ENCODE results near the gene ALDH7A1. TPM values are rescaled to one million over a fixed set of nuclear protein-coding genes. Genes with fewer than 3 reads are reported as not detected.

ALDH7A1 gene
- total RNA-seq, 1 donor from 2014 or later: 29.7 TPM

GRCh38 chr5:126514558-126515141 is 80.4 kb downstream of the ALDH7A1 start:
- no peaks in the 10 kb centered on the region for H3K9me3 ChIP-seq (ENCODE audit: control insufficient read depth in 3 of 3, low read length in 3 of 3)
- no peak overlapping the region for H3K9ac ChIP-seq (ENCODE audit: low read depth in 1 of 3, low read length in 3 of 3)
- H3K4me3 ChIP-seq (ENCODE audit: low read length in 3 of 3): no peak overlapping the region
- H3K27ac ChIP-seq (ENCODE audit: low read depth, low read length): peak overlapping the region; percentile 30
- H3K36me3 ChIP-seq (ENCODE audit: control insufficient read depth in 3 of 3, insufficient read depth in 3 of 3, low read length in 3 of 3): no peaks in the 10 kb centered on the region
- H3K27me3 ChIP-seq (ENCODE audit: control insufficient read depth in 3 of 3, insufficient read depth in 3 of 3, low read length in 3 of 3): no peaks in the 10 kb centered on the region
- peaks cover 0 to 5% (median 0%) of the 10 kb centered on the region in 3 donors for H3K4me1 ChIP-seq (ENCODE audit: control insufficient read depth in 3 of 3, insufficient read depth in 3 of 3, low read length in 3 of 3)

- Histone ChIP-seq H3K27ac (ENCODE audit: low read depth, low read length) (peak overlapping the region; percentile 30), H3K4me3 (ENCODE audit: low read length in 3 of 3) (no peak overlapping the region), H3K27me3 (ENCODE audit: control insufficient read depth in 3 of 3, insufficient read depth in 3 of 3, low read length in 3 of 3) (no peaks in the 10 kb centered on the region), H3K36me3 (ENCODE audit: control insufficient read depth in 3 of 3, insufficient read depth in 3 of 3, low read length in 3 of 3) (no peaks in the 10 kb centered on the region), H3K9me3 (ENCODE audit: control insufficient read depth in 3 of 3, low read length in 3 of 3) (no peaks in the 10 kb centered on the region), H3K9ac (ENCODE audit: low read depth in 1 of 3, low read length in 3 of 3) (no peak overlapping the region), H3K4me1 (ENCODE audit: control insufficient read depth in 3 of 3, insufficient read depth in 3 of 3, low read length in 3 of 3) (peaks cover 0 to 5% (median 0%) of the 10 kb centered on the region in 3 donors)
These were observed 80.9 kb downstream of the ALDH7A1 start for GRCh38 chr5:126514131-126514557.

GRCh38 chr5:126513703-126514102 is 81.3 kb downstream of the ALDH7A1 start:
- Histone ChIP-seq H3K9ac (ENCODE audit: low read depth in 1 of 3, low read length in 3 of 3) (no peak overlapping the region), H3K27me3 (ENCODE audit: control insufficient read depth in 3 of 3, insufficient read depth in 3 of 3, low read length in 3 of 3) (no peaks in the 10 kb centered on the region), H3K4me1 (ENCODE audit: control insufficient read depth in 3 of 3, insufficient read depth in 3 of 3, low read length in 3 of 3) (peaks cover 0 to 5% (median 0%) of the 10 kb centered on the region in 3 donors), H3K36me3 (ENCODE audit: control insufficient read depth in 3 of 3, insufficient read depth in 3 of 3, low read length in 3 of 3) (no peaks in the 10 kb centered on the region), H3K27ac (ENCODE audit: low read depth, low read length) (peak overlapping the region; percentile 30), H3K9me3 (ENCODE audit: control insufficient read depth in 3 of 3, low read length in 3 of 3) (no peaks in the 10 kb centered on the region), H3K4me3 (ENCODE audit: low read length in 3 of 3) (no peak overlapping the region)

- no peak overlapping the region for H3K9ac ChIP-seq (ENCODE audit: low read depth in 1 of 3, low read length in 3 of 3)
- no peak overlapping the region for H3K4me3 ChIP-seq (ENCODE audit: low read length in 3 of 3)
- peak overlapping the region; percentile 30 for H3K27ac ChIP-seq (ENCODE audit: low read depth, low read length)
- no peaks in the 10 kb centered on the region for H3K36me3 ChIP-seq (ENCODE audit: control insufficient read depth in 3 of 3, insufficient read depth in 3 of 3, low read length in 3 of 3)
- H3K9me3 ChIP-seq (ENCODE audit: control insufficient read depth in 3 of 3, low read length in 3 of 3): no peaks in the 10 kb centered on the region
- no peaks in the 10 kb centered on the region for H3K27me3 ChIP-seq (ENCODE audit: control insufficient read depth in 3 of 3, insufficient read depth in 3 of 3, low read length in 3 of 3)
- peaks cover 0 to 5% (median 0%) of the 10 kb centered on the region in 3 donors for H3K4me1 ChIP-seq (ENCODE audit: control insufficient read depth in 3 of 3, insufficient read depth in 3 of 3, low read length in 3 of 3)
These were observed 81.7 kb downstream of the ALDH7A1 start for GRCh38 chr5:126513302-126513701.

- no peaks in the 10 kb centered on the region for H3K9me3 ChIP-seq (ENCODE audit: control insufficient read depth in 3 of 3, low read length in 3 of 3)
- no peak overlapping the region for H3K27ac ChIP-seq (ENCODE audit: low read depth, low read length)
- H3K36me3 ChIP-seq (ENCODE audit: control insufficient read depth in 3 of 3, insufficient read depth in 3 of 3, low read length in 3 of 3): no peaks in the 10 kb centered on the region
- H3K27me3 ChIP-seq (ENCODE audit: control insufficient read depth in 3 of 3, insufficient read depth in 3 of 3, low read length in 3 of 3): no peaks in the 10 kb centered on the region
- H3K4me1 ChIP-seq (ENCODE audit: control insufficient read depth in 3 of 3, insufficient read depth in 3 of 3, low read length in 3 of 3): peaks cover 0 to 5% (median 0%) of the 10 kb centered on the region in 3 donors
- no peak overlapping the region for H3K4me3 ChIP-seq (ENCODE audit: low read length in 3 of 3)
- H3K9ac ChIP-seq (ENCODE audit: low read depth in 1 of 3, low read length in 3 of 3): no peak overlapping the region
These were observed 82.6 kb downstream of the ALDH7A1 start for GRCh38 chr5:126512451-126512850.

- Histone ChIP-seq H3K36me3 (ENCODE audit: control insufficient read depth in 3 of 3, insufficient read depth in 3 of 3, low read length in 3 of 3) (no peaks in the 10 kb centered on the region), H3K4me1 (ENCODE audit: control insufficient read depth in 3 of 3, insufficient read depth in 3 of 3, low read length in 3 of 3) (peaks cover 0 to 5% (median 0%) of the 10 kb centered on the region in 3 donors), H3K4me3 (ENCODE audit: low read length in 3 of 3) (no peak overlapping the region), H3K9ac (ENCODE audit: low read depth in 1 of 3, low read length in 3 of 3) (no peak overlapping the region), H3K27me3 (ENCODE audit: control insufficient read depth in 3 of 3, insufficient read depth in 3 of 3, low read length in 3 of 3) (no peaks in the 10 kb centered on the region), H3K27ac (ENCODE audit: low read depth, low read length) (no peak overlapping the region), H3K9me3 (ENCODE audit: control insufficient read depth in 3 of 3, low read length in 3 of 3) (no peaks in the 10 kb centered on the region)
These were observed 83.1 kb downstream of the ALDH7A1 start for GRCh38 chr5:126511961-126512360.

GRCh38 chr5:126509339-126509738 is 85.7 kb downstream of the ALDH7A1 start:
- Histone ChIP-seq H3K27ac (ENCODE audit: low read depth, low read length) (no peak overlapping the region), H3K4me3 (ENCODE audit: low read length in 3 of 3) (no peak overlapping the region), H3K4me1 (ENCODE audit: control insufficient read depth in 3 of 3, insufficient read depth in 3 of 3, low read length in 3 of 3) (no peaks in the 10 kb centered on the region), H3K36me3 (ENCODE audit: control insufficient read depth in 3 of 3, insufficient read depth in 3 of 3, low read length in 3 of 3) (no peaks in the 10 kb centered on the region), H3K27me3 (ENCODE audit: control insufficient read depth in 3 of 3, insufficient read depth in 3 of 3, low read length in 3 of 3) (no peaks in the 10 kb centered on the region), H3K9ac (ENCODE audit: low read depth in 1 of 3, low read length in 3 of 3) (no peak overlapping the region), H3K9me3 (ENCODE audit: control insufficient read depth in 3 of 3, low read length in 3 of 3) (no peaks in the 10 kb centered on the region)

GRCh38 chr5:126508962-126509279 is 86.1 kb downstream of the ALDH7A1 start:
- H3K4me1 ChIP-seq (ENCODE audit: control insufficient read depth in 3 of 3, insufficient read depth in 3 of 3, low read length in 3 of 3): no peaks in the 10 kb centered on the region
- H3K4me3 ChIP-seq (ENCODE audit: low read length in 3 of 3): no peak overlapping the region
- H3K9ac ChIP-seq (ENCODE audit: low read depth in 1 of 3, low read length in 3 of 3): no peak overlapping the region
- H3K9me3 ChIP-seq (ENCODE audit: control insufficient read depth in 3 of 3, low read length in 3 of 3): no peaks in the 10 kb centered on the region
- no peak overlapping the region for H3K27ac ChIP-seq (ENCODE audit: low read depth, low read length)
- H3K27me3 ChIP-seq (ENCODE audit: control insufficient read depth in 3 of 3, insufficient read depth in 3 of 3, low read length in 3 of 3): no peaks in the 10 kb centered on the region
- no peaks in the 10 kb centered on the region for H3K36me3 ChIP-seq (ENCODE audit: control insufficient read depth in 3 of 3, insufficient read depth in 3 of 3, low read length in 3 of 3)

GRCh38 chr5:126508251-126508961 is 86.6 kb downstream of the ALDH7A1 start:
- H3K27ac ChIP-seq (ENCODE audit: low read depth, low read length): no peak overlapping the region

GRCh38 chr5:126506079-126506478 is 88.9 kb downstream of the ALDH7A1 start:
- H3K9ac ChIP-seq (ENCODE audit: low read depth in 1 of 3, low read length in 3 of 3): no peak overlapping the region
- no peaks in the 10 kb centered on the region for H3K27me3 ChIP-seq (ENCODE audit: control insufficient read depth in 3 of 3, insufficient read depth in 3 of 3, low read length in 3 of 3)
- no peak overlapping the region for H3K4me3 ChIP-seq (ENCODE audit: low read length in 3 of 3)
- peaks cover 0 to 3% (median 2%) of the 10 kb centered on the region in 3 donors for H3K4me1 ChIP-seq (ENCODE audit: control insufficient read depth in 3 of 3, insufficient read depth in 3 of 3, low read length in 3 of 3)
- H3K27ac ChIP-seq (ENCODE audit: low read depth, low read length): no peak overlapping the region
- no peaks in the 10 kb centered on the region for H3K9me3 ChIP-seq (ENCODE audit: control insufficient read depth in 3 of 3, low read length in 3 of 3)
- no peaks in the 10 kb centered on the region for H3K36me3 ChIP-seq (ENCODE audit: control insufficient read depth in 3 of 3, insufficient read depth in 3 of 3, low read length in 3 of 3)

More at GRCh38 chr5:126508251-126508961, 86.6 kb downstream of the ALDH7A1 start:
- Histone ChIP-seq H3K9me3 (ENCODE audit: control insufficient read depth in 3 of 3, low read length in 3 of 3) (no peaks in the 10 kb centered on the region), H3K4me1 (ENCODE audit: control insufficient read depth in 3 of 3, insufficient read depth in 3 of 3, low read length in 3 of 3) (peaks cover 0 to 3% (median 2%) of the 10 kb centered on the region in 3 donors), H3K36me3 (ENCODE audit: control insufficient read depth in 3 of 3, insufficient read depth in 3 of 3, low read length in 3 of 3) (no peaks in the 10 kb centered on the region), H3K9ac (ENCODE audit: low read depth in 1 of 3, low read length in 3 of 3) (no peak overlapping the region), H3K4me3 (ENCODE audit: low read length in 3 of 3) (no peak overlapping the region), H3K27me3 (ENCODE audit: control insufficient read depth in 3 of 3, insufficient read depth in 3 of 3, low read length in 3 of 3) (no peaks in the 10 kb centered on the region)
